ENCODE results near the gene ZFHX2.

ZFHX2 gene

DNA sequence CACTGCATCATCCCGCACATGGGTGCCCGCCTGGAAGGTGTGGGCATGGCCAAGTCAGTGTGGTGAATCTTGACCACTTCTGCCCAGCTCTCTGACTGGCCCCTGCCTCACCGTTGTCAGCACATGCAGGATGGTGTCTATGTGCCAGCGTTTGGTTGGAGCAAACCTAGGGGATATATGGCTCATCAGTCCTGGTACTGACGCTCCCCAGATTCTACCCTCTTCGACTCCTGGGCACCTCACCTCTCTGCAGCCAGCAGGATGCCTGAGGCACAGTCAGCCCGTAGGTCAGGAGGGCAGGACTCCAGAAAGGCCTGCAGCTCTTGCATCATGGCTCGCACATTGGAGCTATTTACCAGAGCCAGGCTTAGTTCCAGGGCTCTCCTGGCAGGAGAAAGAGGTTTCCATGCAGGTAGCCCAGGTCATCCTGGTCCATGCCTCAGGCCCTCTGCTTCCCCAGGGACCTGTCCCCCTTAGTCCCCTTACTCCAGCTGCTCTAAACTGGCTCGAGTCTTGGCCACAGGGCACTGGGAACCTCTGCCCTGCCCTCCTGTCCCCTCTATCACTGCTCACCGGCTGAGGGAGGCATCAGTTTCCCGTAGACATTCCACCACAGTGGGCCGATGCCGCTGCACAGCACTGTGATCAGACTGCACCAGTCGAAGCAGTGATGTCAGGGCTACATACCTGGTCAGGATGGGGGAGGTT, 12.1 kb upstream of the ZFHX2 start:
- no peaks in the 10 kb centered on the region for H3K9me3 ChIP-seq (ENCODE audit: severe bottlenecking)
- DNase-seq (ENCODE audit: low spot score) (no peak), ATAC-seq (ENCODE audit: low read depth) (no peak)
- H3K27me3 ChIP-seq (ENCODE audit: insufficient read depth, poor library complexity, severe bottlenecking): no peaks in the 10 kb centered on the region
- peaks cover 4% of the 10 kb centered on the region for H3K4me1 ChIP-seq (ENCODE audit: insufficient read depth, poor library complexity, severe bottlenecking)
- H3K4me3 ChIP-seq (ENCODE audit: severe bottlenecking): no peak overlapping the region
- no peak overlapping the region for H3K27ac ChIP-seq (ENCODE audit: poor library complexity, severe bottlenecking)
- TF ChIP-seq, protein P1, sequence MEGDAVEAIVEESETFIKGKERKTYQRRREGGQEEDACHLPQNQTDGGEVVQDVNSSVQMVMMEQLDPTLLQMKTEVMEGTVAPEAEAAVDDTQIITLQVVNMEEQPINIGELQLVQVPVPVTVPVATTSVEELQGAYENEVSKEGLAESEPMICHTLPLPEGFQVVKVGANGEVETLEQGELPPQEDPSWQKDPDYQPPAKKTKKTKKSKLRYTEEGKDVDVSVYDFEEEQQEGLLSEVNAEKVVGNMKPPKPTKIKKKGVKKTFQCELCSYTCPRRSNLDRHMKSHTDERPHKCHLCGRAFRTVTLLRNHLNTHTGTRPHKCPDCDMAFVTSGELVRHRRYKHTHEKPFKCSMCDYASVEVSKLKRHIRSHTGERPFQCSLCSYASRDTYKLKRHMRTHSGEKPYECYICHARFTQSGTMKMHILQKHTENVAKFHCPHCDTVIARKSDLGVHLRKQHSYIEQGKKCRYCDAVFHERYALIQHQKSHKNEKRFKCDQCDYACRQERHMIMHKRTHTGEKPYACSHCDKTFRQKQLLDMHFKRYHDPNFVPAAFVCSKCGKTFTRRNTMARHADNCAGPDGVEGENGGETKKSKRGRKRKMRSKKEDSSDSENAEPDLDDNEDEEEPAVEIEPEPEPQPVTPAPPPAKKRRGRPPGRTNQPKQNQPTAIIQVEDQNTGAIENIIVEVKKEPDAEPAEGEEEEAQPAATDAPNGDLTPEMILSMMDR (IDR thresholded peaks at IDR 0.05; ENCODE audit: poor library complexity, severe bottlenecking): no peak
- H3K36me3 ChIP-seq (ENCODE audit: low read depth): peaks cover 74% of the 10 kb centered on the region

DNA sequence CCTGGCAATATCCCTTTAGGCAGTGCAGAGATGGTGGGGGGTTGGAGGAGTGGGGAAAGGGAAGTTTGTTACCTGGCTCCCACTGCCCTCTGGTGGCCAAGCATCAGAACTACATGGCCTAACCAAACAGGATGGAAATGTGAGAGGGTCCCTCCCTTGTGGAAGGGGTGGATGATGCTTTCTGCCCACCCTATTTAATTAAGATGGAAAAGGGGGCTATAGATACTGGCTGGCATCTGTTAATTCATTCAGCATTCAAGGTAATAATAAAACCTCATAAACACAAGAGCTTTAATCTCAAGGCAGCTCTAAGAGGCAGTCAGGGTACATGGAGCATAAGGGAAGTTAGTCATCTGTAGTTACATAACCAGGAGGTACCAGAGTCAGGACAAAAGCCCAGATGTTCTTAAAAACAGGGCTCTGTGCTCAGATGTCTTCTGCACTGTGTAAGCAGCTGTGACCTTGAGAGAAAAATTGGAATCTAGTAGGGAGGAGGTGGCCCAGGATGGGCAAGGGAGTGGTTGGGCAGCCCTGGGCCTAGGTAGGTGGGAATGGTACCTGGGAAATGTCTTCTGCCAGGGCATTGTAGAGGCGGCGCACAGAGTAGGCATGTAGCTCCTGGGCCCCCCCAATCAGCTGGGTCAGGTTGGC, 11.4 kb upstream of the ZFHX2 start:
- Histone ChIP-seq H3K9me3 (ENCODE audit: severe bottlenecking) (no peaks in the 10 kb centered on the region), H3K36me3 (ENCODE audit: low read depth) (peaks cover 78% of the 10 kb centered on the region), H3K27me3 (ENCODE audit: insufficient read depth, poor library complexity, severe bottlenecking) (no peaks in the 10 kb centered on the region), H3K27ac (ENCODE audit: poor library complexity, severe bottlenecking) (no peak overlapping the region), H3K4me1 (ENCODE audit: insufficient read depth, poor library complexity, severe bottlenecking) (peaks cover 2% of the 10 kb centered on the region), H3K4me3 (ENCODE audit: severe bottlenecking) (no peak overlapping the region)
- DNase-seq (ENCODE audit: low spot score) (no peak), ATAC-seq (ENCODE audit: low read depth) (peak; percentile 9; the same call in 1 of the 3 replicates)
- TF ChIP-seq, protein P1 (IDR thresholded peaks at IDR 0.05; ENCODE audit: poor library complexity, severe bottlenecking): peak; percentile 97

DNA sequence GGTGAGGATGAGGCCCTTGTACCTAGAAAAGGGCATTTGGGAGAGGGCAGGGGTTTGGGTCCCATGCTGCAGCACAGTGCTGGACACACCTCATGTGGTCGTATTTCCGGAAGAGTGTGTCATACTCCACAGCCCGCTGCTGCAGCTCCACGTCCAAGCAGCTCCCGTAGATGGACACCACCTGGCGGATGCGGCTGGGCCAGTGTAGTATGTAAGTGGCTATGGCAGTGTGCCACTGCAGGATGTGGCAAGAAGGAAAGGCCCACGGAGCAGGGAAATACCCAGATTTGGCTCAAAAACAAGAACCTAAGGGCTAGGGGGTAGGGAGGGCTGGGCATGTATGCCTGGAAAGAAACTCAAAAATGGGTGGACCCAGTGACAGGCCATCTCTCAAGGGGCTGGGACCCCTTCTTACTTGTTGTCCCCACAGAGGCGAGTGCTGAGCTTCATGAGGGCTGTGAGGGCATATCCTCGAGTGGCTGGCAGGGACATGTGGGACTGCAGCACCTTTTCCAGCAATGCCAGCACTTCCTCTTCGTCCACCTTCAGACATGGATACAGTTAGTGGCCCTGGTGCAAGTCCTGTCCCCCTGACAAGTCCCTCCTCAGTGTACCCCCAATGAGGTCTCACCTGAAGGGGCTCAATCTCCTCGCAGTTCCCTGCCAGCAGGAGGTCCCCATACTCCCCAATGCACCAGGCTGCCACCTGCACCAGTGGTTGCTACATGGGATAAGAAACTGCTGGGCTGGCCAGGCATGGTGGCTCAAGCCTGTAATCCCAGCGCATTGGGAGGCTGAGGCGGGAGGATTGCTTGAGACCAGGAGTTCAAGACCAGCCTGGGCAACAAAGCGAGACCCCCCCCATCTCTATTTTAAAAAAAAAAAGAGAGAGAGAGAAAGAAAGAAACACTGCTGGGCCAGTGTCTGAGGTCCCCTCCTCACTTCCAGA, 10.6 kb upstream of the ZFHX2 start:
- ATAC-seq (ENCODE audit: low read depth): no peak
- H3K9me3 ChIP-seq (ENCODE audit: severe bottlenecking): no peaks in the 10 kb centered on the region
- peaks cover 78% of the 10 kb centered on the region for H3K36me3 ChIP-seq (ENCODE audit: low read depth)

DNA sequence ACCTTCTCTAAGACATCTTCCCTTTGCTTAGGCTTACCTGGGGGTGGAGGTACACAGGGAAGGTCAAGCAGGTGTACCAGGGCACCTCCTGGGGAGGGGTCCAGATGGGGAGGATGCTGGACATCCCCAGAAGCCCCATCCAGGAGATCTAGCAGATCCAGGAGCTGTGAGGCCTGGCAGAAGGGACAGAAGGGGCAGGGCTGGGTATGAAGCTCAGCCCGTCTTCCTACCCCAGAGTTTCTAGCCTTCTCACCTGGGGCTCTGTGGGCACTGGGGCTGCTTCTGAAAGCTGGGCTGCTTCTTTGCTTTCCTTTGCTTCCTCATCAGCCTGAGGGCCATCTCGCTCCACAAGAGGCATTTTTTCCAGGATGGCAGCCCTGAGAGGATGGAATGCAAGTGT, 9.7 kb upstream of the ZFHX2 start:
- Histone ChIP-seq H3K27ac (ENCODE audit: poor library complexity, severe bottlenecking) (no peak overlapping the region), H3K36me3 (ENCODE audit: low read depth) (peaks cover 78% of the 10 kb centered on the region), H3K9me3 (ENCODE audit: severe bottlenecking) (no peaks in the 10 kb centered on the region), H3K4me1 (ENCODE audit: insufficient read depth, poor library complexity, severe bottlenecking) (no peaks in the 10 kb centered on the region), H3K4me3 (ENCODE audit: severe bottlenecking) (no peak overlapping the region), H3K27me3 (ENCODE audit: insufficient read depth, poor library complexity, severe bottlenecking) (no peaks in the 10 kb centered on the region)
- ATAC-seq (ENCODE audit: low read depth) (no peak), DNase-seq (ENCODE audit: low spot score) (no peak)
- TF ChIP-seq, protein P1 (IDR thresholded peaks at IDR 0.05; ENCODE audit: poor library complexity, severe bottlenecking): no peak

More for the DNA sequence above, 10.6 kb upstream of the ZFHX2 start:
- no peaks in the 10 kb centered on the region for H3K27me3 ChIP-seq (ENCODE audit: insufficient read depth, poor library complexity, severe bottlenecking)
- H3K4me1 ChIP-seq (ENCODE audit: insufficient read depth, poor library complexity, severe bottlenecking): no peaks in the 10 kb centered on the region
- no peak overlapping the region for H3K27ac ChIP-seq (ENCODE audit: poor library complexity, severe bottlenecking)
- DNase-seq (ENCODE audit: low spot score): no peak
- TF ChIP-seq, protein P1 (IDR thresholded peaks at IDR 0.05; ENCODE audit: poor library complexity, severe bottlenecking): no peak
- H3K4me3 ChIP-seq (ENCODE audit: severe bottlenecking): no peak overlapping the region
